GM21360 (cell line): ENCODE data around the gene PRAMEF5.
"Not testable (repeated sequence)": the region's sequence is repeated elsewhere in the genome, so short reads cannot be mapped to it uniquely, and the experiment has no call there.

ENCODE experiments used
- ATAC-seq: cut with Tn5 transposase; IDR thresholded peaks from one replicate; pipeline ENCODE4 v1.9.1; 2021; ENCODE audit warnings: mild to moderate bottlenecking, moderate library complexity; ENCODE audit not compliant: unreplicated experiment

Gene PRAMEF5

GRCh38 chr1:13253898-13254297 lies at the start of gene PRAMEF5:
Gene PRAMEF5, plus strand, starts transcription at chr1:13254198. Its CDS starts 5,071 bp downstream, at chr1:13259269.
- not testable (repeated sequence) for ATAC-seq

GRCh38 chr1:13208712-13209111 lies 45.3 kb upstream of the PRAMEF5 start:
- ATAC-seq: not testable (repeated sequence)

GRCh38 chr1:13216619-13217018 lies 37.4 kb upstream of the PRAMEF5 start:
- ATAC-seq: not testable (repeated sequence)

GRCh38 chr1:13219203-13219602 lies 34.8 kb upstream of the PRAMEF5 start:
- ATAC-seq: not testable (repeated sequence)

GRCh38 chr1:13222788-13223187 lies 31.2 kb upstream of the PRAMEF5 start:
- ATAC-seq: not testable (repeated sequence)

- ATAC-seq: no peak
These were observed 29.4 kb upstream of the PRAMEF5 start for GRCh38 chr1:13224480-13225060.

- ATAC-seq: not testable (repeated sequence)
These were observed 28.3 kb upstream of the PRAMEF5 start, which contains the start of gene PRAMEF18 for GRCh38 chr1:13225675-13226204. Gene PRAMEF18, minus strand, starts transcription at chr1:13226154. Its CDS starts 48 bp downstream, at chr1:13226106.

- not testable (repeated sequence) for ATAC-seq
These were observed 26.5 kb upstream of the PRAMEF5 start for GRCh38 chr1:13227271-13228055.

GRCh38 chr1:13228343-13228781 lies 25.6 kb upstream of the PRAMEF5 start:
- ATAC-seq: no peak

- not testable (repeated sequence) for ATAC-seq
These were observed 23.9 kb upstream of the PRAMEF5 start for GRCh38 chr1:13230096-13230495.

- not testable (repeated sequence) for ATAC-seq
These were observed 23.4 kb upstream of the PRAMEF5 start for GRCh38 chr1:13230601-13231000.

- not testable (repeated sequence) for ATAC-seq
These were observed 22.8 kb upstream of the PRAMEF5 start for GRCh38 chr1:13231061-13231750.

- ATAC-seq: not testable (repeated sequence)
These were observed 21.9 kb upstream of the PRAMEF5 start for GRCh38 chr1:13232056-13232455.

- ATAC-seq: not testable (repeated sequence)
These were observed 19.9 kb upstream of the PRAMEF5 start for GRCh38 chr1:13234057-13234456.

- not testable (repeated sequence) for ATAC-seq
These were observed 16.4 kb upstream of the PRAMEF5 start for GRCh38 chr1:13237572-13237971.

- ATAC-seq: not testable (repeated sequence)
These were observed 14.4 kb upstream of the PRAMEF5 start for GRCh38 chr1:13239633-13240032.

- ATAC-seq: not testable (repeated sequence)
These were observed 10.3 kb upstream of the PRAMEF5 start for GRCh38 chr1:13243536-13244263.

- ATAC-seq: not testable (repeated sequence)
These were observed 8.0 kb upstream of the PRAMEF5 start for GRCh38 chr1:13245841-13246553.

GRCh38 chr1:13246554-13246871 lies 7.5 kb upstream of the PRAMEF5 start:
- ATAC-seq: not testable (repeated sequence)

GRCh38 chr1:13247122-13247521 lies 6.9 kb upstream of the PRAMEF5 start:
- not testable (repeated sequence) for ATAC-seq
